ENCODE measurements around the gene ANGPT4.

The ANGPT4 gene

DNA sequence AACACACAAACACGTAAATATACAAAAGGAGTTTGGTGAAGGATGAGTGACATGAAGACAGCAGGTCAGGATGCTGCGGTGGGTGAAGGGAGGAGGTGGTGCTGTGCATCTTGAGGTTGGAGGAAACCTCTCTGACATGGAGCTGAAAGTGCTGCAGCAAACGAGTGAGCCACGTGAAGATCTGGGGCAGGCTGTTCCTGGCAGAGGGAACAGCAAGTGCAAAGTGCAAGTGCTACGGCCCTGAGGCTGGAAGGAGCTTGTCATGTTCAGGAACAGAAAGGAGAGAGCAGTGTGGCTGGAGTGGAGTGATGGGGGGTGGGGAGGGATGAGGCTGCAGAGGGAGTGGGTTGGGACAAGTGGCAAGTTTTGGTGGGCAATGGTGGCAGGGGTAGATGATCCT lies 24.8 kb upstream of the ANGPT4 start:
- DNase-seq (ENCODE audit: low read depth): no peak

- DNase-seq (ENCODE audit: low read depth): no peak
Measured at GRCh38 chr20:939606-940005, 23.5 kb upstream of the ANGPT4 start.

DNA sequence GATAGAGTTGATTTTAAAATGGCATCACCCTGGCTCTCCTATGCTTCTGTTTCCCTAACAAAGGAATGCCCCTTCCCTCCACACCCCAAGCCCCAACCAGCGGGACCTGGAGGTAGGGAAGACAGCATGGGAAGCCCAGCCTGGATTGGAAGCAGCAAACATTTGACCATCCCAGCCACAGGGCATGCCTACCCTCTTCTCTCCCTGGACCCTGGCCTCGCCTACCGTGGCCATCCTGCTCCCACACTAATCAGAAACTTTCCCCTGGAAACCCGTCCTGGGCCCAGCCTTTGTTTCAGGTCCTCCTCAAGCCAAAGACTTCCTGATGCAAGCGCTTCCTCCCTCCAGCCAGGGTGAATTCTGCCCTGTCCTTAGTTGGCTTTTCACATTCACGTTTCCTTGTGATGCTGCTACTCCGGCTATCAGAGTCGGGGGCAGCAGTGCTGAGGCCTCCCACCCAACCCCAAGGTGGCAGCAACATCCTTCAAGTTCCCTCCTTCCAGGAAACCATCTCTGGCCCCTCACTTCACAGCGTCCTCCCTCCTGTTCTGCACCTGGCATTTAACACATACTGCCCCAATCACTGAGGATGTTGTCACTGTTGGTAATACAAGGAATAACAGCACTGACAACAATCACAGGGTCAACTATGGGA lies 18.2 kb upstream of the ANGPT4 start:
- DNase-seq (ENCODE audit: low read depth): no peak

GRCh38 chr20:933029-933428 lies 16.9 kb upstream of the ANGPT4 start:
- DNase-seq (ENCODE audit: low read depth): no peak

- DNase-seq (ENCODE audit: low read depth): no peak
Measured at GRCh38 chr20:931401-931800, 15.3 kb upstream of the ANGPT4 start.

DNA sequence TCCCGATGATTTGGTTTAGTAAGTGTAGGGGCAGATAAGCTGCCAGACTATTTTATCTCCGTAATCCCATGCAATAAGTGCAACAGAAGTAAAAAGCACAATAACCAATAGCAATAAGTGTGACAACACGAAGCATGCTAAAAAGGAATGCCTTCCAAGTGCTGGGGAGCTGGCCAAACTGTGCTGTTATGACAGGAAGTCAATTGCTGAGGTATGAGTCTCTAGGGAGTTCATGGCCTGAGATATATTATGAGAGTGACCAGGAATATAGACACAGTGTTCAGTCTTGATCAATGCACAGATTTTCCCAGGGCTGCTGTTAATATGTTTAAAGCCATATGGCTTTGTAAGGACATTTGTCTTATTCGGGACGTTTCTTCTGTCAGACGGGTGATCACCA lies 10.5 kb upstream of the ANGPT4 start:
- no peak for DNase-seq (ENCODE audit: low read depth)

GRCh38 chr20:925516-925915 lies 9.4 kb upstream of the ANGPT4 start:
- no peak for DNase-seq (ENCODE audit: low read depth)

- DNase-seq (ENCODE audit: low read depth): no peak
Measured at GRCh38 chr20:924639-925038, 8.5 kb upstream of the ANGPT4 start.

DNA sequence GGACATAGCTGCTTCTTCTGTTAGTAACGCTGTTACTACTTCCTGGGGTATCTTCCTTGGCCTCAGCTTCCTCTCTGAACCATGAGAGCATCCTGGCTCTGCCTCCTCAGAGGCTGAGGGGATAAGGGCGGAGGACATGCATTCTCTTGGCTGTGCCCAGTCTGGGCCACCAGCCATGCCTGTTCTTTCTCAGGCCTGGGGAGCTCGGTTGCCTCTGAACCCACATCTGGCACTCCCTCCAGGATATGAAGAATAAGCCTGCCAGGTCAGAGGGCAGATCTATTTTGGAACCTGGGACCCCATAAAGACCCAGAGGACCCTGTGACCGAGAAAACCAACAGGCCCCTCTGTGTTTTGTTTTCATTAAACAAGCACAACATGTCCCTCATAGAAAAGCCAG lies 6.6 kb upstream of the ANGPT4 start:
- no peak for DNase-seq (ENCODE audit: low read depth)

GRCh38 chr20:921068-921467 lies 4.9 kb upstream of the ANGPT4 start:
- DNase-seq (ENCODE audit: low read depth): no peak

DNA sequence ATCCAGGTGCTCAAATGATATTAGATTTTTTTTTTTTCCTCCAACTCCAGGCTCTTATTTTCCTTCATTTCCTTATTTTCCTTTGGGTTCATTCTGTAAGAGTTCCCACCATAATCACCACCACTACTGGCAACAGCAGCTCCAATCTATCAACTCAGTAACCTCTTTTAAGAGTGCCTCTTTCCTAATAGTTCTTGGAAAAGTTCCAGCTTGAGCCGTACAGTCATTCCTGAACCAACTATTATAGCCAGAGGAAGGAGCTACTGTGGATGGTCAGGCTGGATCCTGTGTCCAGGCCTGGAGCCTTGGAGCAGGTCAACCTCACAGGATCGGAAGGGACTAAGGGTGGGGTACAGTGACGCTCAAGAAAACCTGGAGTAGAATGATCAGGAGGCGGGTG lies 4.2 kb upstream of the ANGPT4 start:
- no peak for DNase-seq (ENCODE audit: low read depth)

DNA sequence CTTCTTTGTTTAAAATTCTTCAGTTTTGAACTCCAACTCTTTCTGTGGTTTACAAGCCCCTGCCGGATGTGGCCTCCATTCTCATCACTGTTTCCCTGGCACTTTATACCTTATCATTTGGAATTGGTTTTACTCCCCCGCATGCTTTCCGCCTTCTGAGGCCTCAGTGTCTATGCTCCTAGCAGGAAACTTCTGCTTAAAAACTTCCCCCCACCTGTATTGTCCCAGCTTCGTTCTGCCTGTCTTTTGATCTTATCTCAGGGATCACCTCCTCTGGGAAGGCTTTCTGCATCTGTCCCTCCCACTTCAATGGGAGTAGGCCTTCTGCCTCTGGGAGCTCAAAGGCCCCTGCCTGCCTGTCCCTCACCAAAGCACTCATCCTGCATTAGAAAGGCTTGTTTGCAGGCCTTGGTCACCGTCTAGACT lies 3.4 kb upstream of the ANGPT4 start:
- no peak for DNase-seq (ENCODE audit: low read depth)

GRCh38 chr20:917416-917815 lies 1.3 kb upstream of the ANGPT4 start:
- DNase-seq (ENCODE audit: low read depth): no peak

DNA sequence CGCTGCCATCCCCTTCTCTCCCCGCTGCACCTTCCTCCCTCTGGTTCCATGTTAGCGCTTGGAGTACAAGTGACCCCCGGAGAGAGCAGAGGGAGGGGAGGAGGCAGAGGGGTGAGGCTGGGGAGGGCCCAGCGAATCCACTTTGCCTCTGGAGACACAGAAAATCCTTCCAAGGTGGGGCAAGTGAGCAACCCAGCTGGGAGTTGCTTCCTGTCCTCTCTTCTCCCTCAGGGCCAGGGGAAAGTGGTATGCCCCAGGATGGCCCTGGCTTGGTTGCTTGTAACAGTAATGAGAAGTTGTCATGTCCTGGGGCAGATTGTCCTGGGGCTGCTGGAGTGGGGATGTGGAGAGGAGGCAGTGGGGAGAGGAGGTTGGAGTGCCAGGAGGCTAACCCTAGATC lies 691 bp upstream of the ANGPT4 start:
- DNase-seq (ENCODE audit: low read depth): no peak

- no peak for DNase-seq (ENCODE audit: low read depth)
Measured at GRCh38 chr20:914727-915498, 1.2 kb downstream of the ANGPT4 start.

GRCh38 chr20:913306-913849 lies 2.8 kb downstream of the ANGPT4 start:
- no peak for DNase-seq (ENCODE audit: low read depth)

DNA sequence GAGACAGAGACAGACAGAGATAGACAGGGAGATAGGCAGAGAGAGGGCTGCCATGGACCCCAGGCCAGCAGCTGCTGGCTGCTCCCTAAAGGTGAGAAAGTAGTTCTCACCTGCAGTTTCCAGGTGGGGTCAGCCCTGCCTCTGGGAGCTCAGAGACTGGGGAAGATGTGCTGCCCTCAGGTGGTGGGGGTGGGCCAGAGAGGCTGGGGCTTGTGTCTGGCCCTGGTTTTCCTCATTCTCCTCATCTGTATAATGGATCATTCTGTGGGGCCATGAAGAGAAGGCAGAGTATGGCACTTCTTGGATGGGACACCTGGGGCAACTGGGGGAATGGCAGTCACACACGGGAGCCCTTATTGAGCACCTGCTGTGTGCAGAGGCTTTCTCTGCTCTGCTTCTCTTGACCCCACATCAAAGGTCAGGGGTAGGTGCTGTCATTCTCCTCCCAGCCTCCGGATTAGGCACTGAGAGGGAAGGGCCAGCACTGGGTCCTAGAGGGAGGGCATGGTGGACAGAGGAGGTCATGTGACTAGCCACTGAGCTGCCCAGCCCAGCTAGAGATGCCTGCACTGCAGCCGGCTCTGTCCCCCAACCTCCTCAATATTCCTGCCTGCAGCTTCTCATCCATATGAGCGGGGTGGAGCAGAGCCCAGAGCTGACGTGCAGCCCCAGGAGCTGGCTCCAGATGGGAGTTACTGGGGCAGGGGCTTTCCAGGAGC lies 4.1 kb downstream of the ANGPT4 start:
- no peak for DNase-seq (ENCODE audit: low read depth)

DNA sequence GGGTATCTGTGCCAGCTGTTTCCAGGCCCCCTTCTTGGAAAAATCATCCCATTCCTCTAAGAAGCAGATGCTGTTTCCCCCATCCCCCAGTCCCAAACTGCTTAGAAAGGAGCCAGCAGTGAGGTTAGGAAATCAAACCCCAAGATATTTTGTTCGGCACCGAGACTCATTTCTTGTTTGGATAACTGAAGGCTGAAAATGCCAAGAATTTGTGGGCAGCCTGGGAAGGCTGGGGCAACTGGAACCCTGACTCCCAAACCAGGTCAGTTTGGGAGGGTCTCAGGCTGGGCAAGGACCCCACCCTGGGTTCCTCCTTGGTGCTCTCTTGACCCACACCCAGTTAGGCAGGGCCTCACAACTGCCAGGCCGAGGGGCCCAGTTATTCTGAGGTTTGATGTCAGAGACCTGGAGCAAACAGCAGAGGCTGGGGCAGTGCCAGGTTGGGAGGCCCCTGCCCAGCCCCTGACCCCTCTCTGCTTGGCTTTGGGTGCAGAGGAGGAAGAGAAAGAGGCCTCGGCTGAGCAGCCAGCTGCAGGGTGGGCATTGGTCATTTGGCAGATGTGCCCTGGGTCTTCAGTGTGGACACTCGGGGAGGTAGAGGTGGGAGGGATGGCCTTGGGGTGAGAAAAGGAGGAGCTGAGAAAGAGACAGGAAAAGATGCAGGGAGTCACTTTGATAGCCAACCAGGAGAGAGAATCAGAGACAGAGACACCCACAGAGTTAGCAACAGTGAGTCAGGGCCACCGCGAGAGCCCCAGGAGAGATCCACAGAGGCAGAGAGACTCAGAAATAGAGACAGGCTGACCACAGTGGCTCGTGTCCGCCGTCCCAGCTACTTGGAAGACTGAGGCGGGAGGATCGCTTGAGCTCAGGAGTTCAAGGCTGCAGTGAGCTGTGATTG lies 5.0 kb downstream of the ANGPT4 start:
- DNase-seq (ENCODE audit: low read depth): no peak

DNA sequence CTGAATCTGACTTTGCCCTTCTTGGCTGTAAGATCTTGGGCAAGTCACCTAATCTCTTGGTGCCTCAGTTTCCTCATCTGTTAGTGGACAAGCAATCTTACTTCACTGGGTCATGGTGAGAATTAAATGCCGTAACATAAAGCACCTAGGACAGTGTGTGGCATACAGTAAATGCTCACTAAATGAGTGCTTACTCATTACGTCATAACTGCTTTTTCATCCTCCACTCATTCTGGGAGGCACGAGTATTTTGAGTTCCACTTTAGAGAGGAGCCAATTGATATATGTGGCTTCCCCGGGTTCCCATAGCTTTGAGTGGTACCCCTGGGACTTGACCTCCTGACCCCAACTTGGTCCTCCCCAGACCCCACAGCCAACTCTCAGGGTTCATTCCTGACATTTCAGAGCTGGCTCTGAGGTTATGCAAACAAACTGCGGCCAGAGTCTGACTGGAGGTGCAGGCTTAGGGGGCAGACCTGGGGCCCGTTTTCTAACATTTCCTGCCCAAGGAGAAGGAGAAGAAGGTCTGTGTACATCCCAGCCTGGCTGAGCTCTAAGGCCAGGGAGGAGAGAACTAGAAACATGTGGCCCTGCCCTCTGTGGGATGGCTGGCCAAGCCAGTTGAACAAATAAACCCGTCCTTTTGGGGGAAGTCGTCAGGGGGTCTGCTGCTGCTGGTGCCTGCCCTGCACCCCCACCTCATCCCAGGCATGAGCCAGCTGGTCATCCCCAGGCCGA lies 5.8 kb downstream of the ANGPT4 start:
- DNase-seq (ENCODE audit: low read depth): no peak

DNA sequence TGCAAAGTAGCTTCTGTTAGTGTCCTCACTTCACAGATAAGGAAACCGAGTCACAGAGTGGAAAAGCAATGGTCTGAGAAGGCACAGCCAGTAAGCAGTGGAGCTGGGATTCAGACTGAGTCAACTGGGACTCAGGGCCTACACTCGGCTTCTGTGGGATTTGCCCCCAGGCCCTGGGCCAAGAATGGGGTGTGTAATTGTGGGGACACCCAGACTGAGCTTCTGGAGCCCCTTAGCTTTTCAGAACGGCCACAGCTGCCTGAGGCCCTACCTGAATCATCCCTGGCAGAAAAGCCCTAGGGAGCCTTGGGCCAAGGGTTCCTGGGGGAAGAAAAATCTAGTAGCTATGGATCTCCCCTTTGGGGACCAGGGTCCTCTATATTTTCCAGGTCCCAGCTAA lies 6.5 kb downstream of the ANGPT4 start:
- DNase-seq (ENCODE audit: low read depth): no peak

DNA sequence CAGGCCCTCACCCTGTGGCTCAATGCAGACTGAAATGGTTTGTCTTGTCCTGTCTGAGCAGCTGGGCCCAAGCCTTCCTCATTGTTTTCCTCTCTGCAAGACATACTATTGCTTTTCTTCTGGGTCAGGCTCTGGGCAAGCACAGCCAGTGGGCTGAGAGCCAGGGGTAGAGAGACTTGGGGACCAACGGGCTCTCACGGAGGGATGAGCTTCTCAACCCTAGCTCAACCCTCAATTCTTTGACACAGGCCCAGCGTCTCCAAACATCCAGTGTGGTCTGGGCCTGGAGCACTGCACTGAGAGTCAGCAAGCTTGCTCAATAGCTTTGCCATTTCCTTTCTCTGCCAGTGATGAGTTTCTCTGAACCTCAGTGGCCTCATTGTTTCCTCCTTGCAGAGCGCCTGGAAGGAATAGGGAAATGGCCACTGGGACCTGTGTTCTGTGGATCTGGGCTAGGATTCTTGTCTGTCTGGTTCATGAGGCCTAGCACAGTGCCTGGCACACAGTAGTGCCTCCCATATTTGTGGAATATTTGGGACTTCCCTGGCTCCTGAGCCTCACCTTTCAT lies 9.3 kb downstream of the ANGPT4 start:
- DNase-seq (ENCODE audit: low read depth): no peak

All from stimulated activated CD8-positive, alpha-beta memory T cell treated with anti-CD3 and anti-CD28 coated beads, Interleukin-15, amount 100 ng/mL, for 1 hour (primary cell).